Measurements from ENCODE around the gene CHRM2. TPM values are rescaled to one million over a fixed set of nuclear protein-coding genes. Genes with fewer than 3 reads are reported as not detected.

Gene CHRM2
- total and polyA plus RNA-seq, 2 of the 8 experiments (the other 6 are each of a cell fraction or from before 2014, with no cell fraction given): 0.17 to 0.32 TPM

- TF ChIP-seq CBX8 (IDR thresholded peaks at IDR 0.05; ENCODE audit: borderline replicate concordance, low read depth, low read length) (no peak), RAD21 (IDR thresholded peaks at IDR 0.05 in 1 of 2, conservative IDR thresholded peaks at IDR 0.05 in 1 of 2; ENCODE audit: low read depth in 2 of 2, low read length in 2 of 2) (no peak)
These were observed 23.4 kb downstream of the CHRM2 start (continued) for GRCh38 chr7:136891850-136892249.

Data from H1 (cell line).